Esophagus squamous epithelium (tissue), 5 donors: Measurements from ENCODE around the gene DNAJC1. TPM values are rescaled to one million over a fixed set of nuclear protein-coding genes. Genes with fewer than 3 reads are reported as not detected.

Experiments used
- DNase-seq: peaks from one replicate; lab custom pipeline; 2025; lab: John Stamatoyannopoulos, UW
- H3K27ac ChIP-seq, 4 donors: fragments of 200-600 bp; sonication (generic); one replicate each; pipeline ENCODE4 v1.5.1; 2016 to 2019; ENCODE audit warnings: mild to moderate bottlenecking in 1 of 4
- H3K27me3 ChIP-seq, 4 donors: fragments of 200-600 bp; sonication (generic); 1 replicate in 3 of 4; 2 replicates in 1 of 4; pipeline versions ENCODE4 v1.5.1 to v1.6.0; 2017 to 2021; ENCODE audit warnings: antibody characterized with exemption in 1 of 4
- H3K36me3 ChIP-seq, 3 donors: fragments of 200-600 bp; sonication (generic); one replicate each; pipeline ENCODE4 v1.5.1; 2016 to 2019
- H3K4me1 ChIP-seq, 3 donors: fragments of 200-600 bp; sonication (generic); one replicate each; pipeline ENCODE4 v1.5.1; 2017 to 2019
- H3K4me3 ChIP-seq, 4 donors: fragments of 200-600 bp; sonication (generic); 1 replicate in 3 of 4; 2 replicates in 1 of 4; pipeline ENCODE4 v1.5.1; 2016 to 2019; ENCODE audit warnings: mild to moderate bottlenecking in 2 of 4, moderate library complexity in 1 of 4
- H3K9me3 ChIP-seq, 3 donors: fragments of 200-600 bp; sonication (generic); one replicate each; pipeline ENCODE4 v1.5.1; 2016 to 2019
- CTCF ChIP-seq, 6 experiments: fragments of 450-650 bp in 4 of 6; fragments of 200-600 bp in 2 of 6; sonication (generic) in 2 of 6; IDR thresholded peaks; one replicate each; pipeline ENCODE4 v1.5.1; 2016 to 2019; ENCODE audit warnings: antibody characterized with exemption in 6 of 6, mild to moderate bottlenecking in 4 of 6, moderate library complexity in 4 of 6
- POLR2A ChIP-seq, 4 donors: fragments of 450-650 bp; IDR thresholded peaks; one replicate each; pipeline ENCODE4 v1.6.1; 2017; ENCODE audit warnings: antibody characterized with exemption in 4 of 4, mild to moderate bottlenecking in 4 of 4, moderate library complexity in 3 of 4
- WGBS, 2 donors: methylation state at CpG; one replicate each; pipeline ENCODE4 v1.1.5; 2018; 5-methylcytosine and 5-hydroxymethylcytosine counted together
- intact Hi-C: fragments of 100-400 bp; cut with DNase I; formaldehyde crosslinking; loops from one replicate; pipeline ENCODE4 v1.15.0; 2022
- total RNA-seq, 4 donors: library from RNA; depleted of rRNA; stranded (reverse); fragments of >200 nt; gene quantifications; one replicate each; pipeline ENCODE4 v1.1.0, GENCODE V29; 2016
- donor health status: DM: yes; HTN: yes; CAD: no.

Gene DNAJC1
- total RNA-seq, 4 donors from 2014 or later, result 36.1 to 84.8 (median 43.6) TPM

- Histone ChIP-seq H3K36me3 (no peaks in the 10 kb centered on the region), H3K4me3 (no peak overlapping the region), H3K9me3 (no peaks in the 10 kb centered on the region), H3K27me3 (no peaks in the 10 kb centered on the region), H3K4me1 (peaks cover 0 to 7% (median 4%) of the 10 kb centered on the region in 3 donors), H3K27ac (no peak overlapping the region)
- DNase-seq, result no peak
- TF ChIP-seq CTCF (IDR thresholded peaks at IDR 0.05) (no peak), POLR2A (IDR thresholded peaks at IDR 0.05) (no peak)
- intact Hi-C loops, result no loop called here
Measured at GRCh38 chr10:21980691-21981090, 22.8 kb downstream of the DNAJC1 start.

GRCh38 chr10:21978191-21978862 lies 25.2 kb downstream of the DNAJC1 start:
- H3K27me3 ChIP-seq, result no peaks in the 10 kb centered on the region
- H3K27ac ChIP-seq, result no peak overlapping the region
- H3K9me3 ChIP-seq, result no peaks in the 10 kb centered on the region
- no peak for TF ChIP-seq CTCF (IDR thresholded peaks at IDR 0.05)
- no peak for TF ChIP-seq POLR2A (IDR thresholded peaks at IDR 0.05)
- H3K4me1 ChIP-seq, result peaks cover 0 to 7% (median 4%) of the 10 kb centered on the region in 3 donors
- intact Hi-C loops, result no loop called here
- no peaks in the 10 kb centered on the region for H3K36me3 ChIP-seq
- no peak overlapping the region for H3K4me3 ChIP-seq
- no peak for DNase-seq
- WGBS, 2 donors, result 5 to 25% methylated on average over 1 of the region's 1 CpG

GRCh38 chr10:21976739-21977138 lies 26.8 kb downstream of the DNAJC1 start:
- DNase-seq, result no peak
- no peak overlapping the region for H3K27ac ChIP-seq
- no peak overlapping the region for H3K4me3 ChIP-seq
- no peaks in the 10 kb centered on the region for H3K36me3 ChIP-seq
- no peaks in the 10 kb centered on the region for H3K27me3 ChIP-seq
- intact Hi-C loops, result no loop called here
- TF ChIP-seq POLR2A (IDR thresholded peaks at IDR 0.05) (no peak), CTCF (IDR thresholded peaks at IDR 0.05) (no peak)
- H3K9me3 ChIP-seq, result no peaks in the 10 kb centered on the region
- peaks cover 0 to 7% (median 4%) of the 10 kb centered on the region in 3 donors for H3K4me1 ChIP-seq
- WGBS, 2 donors, result 86 to 92% methylated on average over 7 of the region's 7 CpGs

GRCh38 chr10:21976280-21976679 lies 27.2 kb downstream of the DNAJC1 start:
- WGBS, 2 donors, result 89 to 96% methylated on average over 2 of the region's 2 CpGs
- no peaks in the 10 kb centered on the region for H3K27me3 ChIP-seq

More at GRCh38 chr10:21976280-21976679, 27.2 kb downstream of the DNAJC1 start:
- TF ChIP-seq POLR2A (IDR thresholded peaks at IDR 0.05) (no peak), CTCF (IDR thresholded peaks at IDR 0.05) (no peak)
- Histone ChIP-seq H3K4me3 (no peak overlapping the region), H3K9me3 (no peaks in the 10 kb centered on the region), H3K27ac (no peak overlapping the region), H3K4me1 (peaks cover 0 to 7% (median 4%) of the 10 kb centered on the region in 3 donors), H3K36me3 (no peaks in the 10 kb centered on the region)
- no peak for DNase-seq
- intact Hi-C loops, result no loop called here
